ENCODE measurements around the gene MRPL48.
"Not testable (repeated sequence)": the region's sequence is repeated elsewhere in the genome, so short reads cannot be mapped to it uniquely, and the experiment has no call there.

Gene MRPL48

GRCh38 chr11:73787643-73788558, at the start of gene MRPL48:
TSS of gene MRPL48 (plus strand) at chr11:73787874. CDS start at chr11:73787972, 98 bp downstream.
- peak; percentile 98 for DNase-seq

GRCh38 chr11:73743045-73743444, 44.6 kb upstream of the MRPL48 start:
- DNase-seq, result no peak

- DNase-seq, result no peak
Measured at GRCh38 chr11:73746701-73747100, 41.0 kb upstream of the MRPL48 start.

GRCh38 chr11:73747762-73748161, 39.9 kb upstream of the MRPL48 start:
- DNase-seq, result no peak

GRCh38 chr11:73748300-73748699, 39.4 kb upstream of the MRPL48 start:
- DNase-seq, result no peak

- no peak for DNase-seq
Measured at GRCh38 chr11:73749118-73749517, 38.6 kb upstream of the MRPL48 start.

- DNase-seq, result no peak
Measured at GRCh38 chr11:73750228-73750627, 37.4 kb upstream of the MRPL48 start.

GRCh38 chr11:73750862-73751261, 36.8 kb upstream of the MRPL48 start:
- DNase-seq, result not testable (repeated sequence)

- DNase-seq, result no peak
Measured at GRCh38 chr11:73752216-73752867, 35.3 kb upstream of the MRPL48 start.

GRCh38 chr11:73752903-73753302, 34.8 kb upstream of the MRPL48 start:
- no peak for DNase-seq

- DNase-seq, result no peak
Measured at GRCh38 chr11:73753938-73754337, 33.7 kb upstream of the MRPL48 start.

GRCh38 chr11:73755670-73756069, 32.0 kb upstream of the MRPL48 start:
- no peak for DNase-seq

- no peak for DNase-seq
Measured at GRCh38 chr11:73757598-73757997, 30.1 kb upstream of the MRPL48 start.

GRCh38 chr11:73758451-73758850, 29.2 kb upstream of the MRPL48 start:
- DNase-seq, result no peak

- peak in 1 of 2 experiments; percentile 39 for DNase-seq
Measured at GRCh38 chr11:73759610-73760134, 28.0 kb upstream of the MRPL48 start.

- peak in 1 of 2 experiments; percentile 50 for DNase-seq
Measured at GRCh38 chr11:73760135-73760678, 27.5 kb upstream of the MRPL48 start.

GRCh38 chr11:73760679-73761402, 26.8 kb upstream of the MRPL48 start, which contains the start of gene RAB6A:
TSS of gene RAB6A (minus strand) at chr11:73761074. CDS start at chr11:73760635, 439 bp downstream.
- DNase-seq, result peak; percentile 99

- DNase-seq, result no peak
Measured at GRCh38 chr11:73761403-73761945, 26.2 kb upstream of the MRPL48 start.

GRCh38 chr11:73762732-73763131, 24.9 kb upstream of the MRPL48 start:
- no peak for DNase-seq

- DNase-seq, result no peak
Measured at GRCh38 chr11:73766763-73767162, 20.9 kb upstream of the MRPL48 start.

- DNase-seq, result not testable (repeated sequence)
Measured at GRCh38 chr11:73770811-73771210, 16.9 kb upstream of the MRPL48 start.

Measured in SW 1271 (cell line).